Measurements from ENCODE around the gene CASP6. TPM values are rescaled to one million over a fixed set of nuclear protein-coding genes. Genes with fewer than 3 reads are reported as not detected.

CASP6 gene
- total RNA-seq, 1 experiment from 2014 or later = 8.1 TPM

DNA sequence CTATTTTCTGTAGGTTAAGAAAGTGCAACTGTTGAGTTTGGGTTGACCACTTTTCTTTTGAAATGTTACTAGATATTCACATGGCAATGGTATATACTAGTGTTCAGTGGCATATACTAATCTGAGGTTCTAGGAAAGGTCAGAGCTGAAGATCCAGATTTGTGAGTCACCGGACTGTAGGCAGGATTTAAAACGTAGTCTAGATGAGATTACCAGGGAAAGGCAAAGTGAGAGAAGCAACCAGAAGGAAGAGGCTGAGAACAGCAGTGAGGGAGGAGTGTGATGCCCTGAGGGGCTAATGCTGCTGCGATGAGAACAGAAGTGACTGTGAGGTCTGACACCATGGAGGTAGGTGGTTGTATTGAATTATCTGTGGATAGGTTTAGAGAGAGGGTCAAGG is 36.3 kb upstream of the CASP6 start:
- H3K27me3 Mint-ChIP-seq (ENCODE audit: insufficient read depth, unreplicated experiment) = no peaks in the 10 kb centered on the region
- no peaks in the 10 kb centered on the region for H3K9me3 Mint-ChIP-seq (ENCODE audit: unreplicated experiment)
- POLR2A ChIA-PET = no interaction called here
- no peaks in the 10 kb centered on the region for H3K36me3 Mint-ChIP-seq (ENCODE audit: insufficient read depth, unreplicated experiment)
- BruUV-seq (replicated peaks) = no TSS peak
- intact Hi-C loops (cut with micrococcal nuclease) = no loop called here
- peaks cover 5% of the 10 kb centered on the region for H3K4me1 Mint-ChIP-seq (ENCODE audit: insufficient read depth, unreplicated experiment)
- H3K27ac Mint-ChIP-seq (ENCODE audit: low read depth, unreplicated experiment) = no peak overlapping the region
- TF ChIP-seq, protein P1, sequence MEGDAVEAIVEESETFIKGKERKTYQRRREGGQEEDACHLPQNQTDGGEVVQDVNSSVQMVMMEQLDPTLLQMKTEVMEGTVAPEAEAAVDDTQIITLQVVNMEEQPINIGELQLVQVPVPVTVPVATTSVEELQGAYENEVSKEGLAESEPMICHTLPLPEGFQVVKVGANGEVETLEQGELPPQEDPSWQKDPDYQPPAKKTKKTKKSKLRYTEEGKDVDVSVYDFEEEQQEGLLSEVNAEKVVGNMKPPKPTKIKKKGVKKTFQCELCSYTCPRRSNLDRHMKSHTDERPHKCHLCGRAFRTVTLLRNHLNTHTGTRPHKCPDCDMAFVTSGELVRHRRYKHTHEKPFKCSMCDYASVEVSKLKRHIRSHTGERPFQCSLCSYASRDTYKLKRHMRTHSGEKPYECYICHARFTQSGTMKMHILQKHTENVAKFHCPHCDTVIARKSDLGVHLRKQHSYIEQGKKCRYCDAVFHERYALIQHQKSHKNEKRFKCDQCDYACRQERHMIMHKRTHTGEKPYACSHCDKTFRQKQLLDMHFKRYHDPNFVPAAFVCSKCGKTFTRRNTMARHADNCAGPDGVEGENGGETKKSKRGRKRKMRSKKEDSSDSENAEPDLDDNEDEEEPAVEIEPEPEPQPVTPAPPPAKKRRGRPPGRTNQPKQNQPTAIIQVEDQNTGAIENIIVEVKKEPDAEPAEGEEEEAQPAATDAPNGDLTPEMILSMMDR (IDR thresholded peaks at IDR 0.05; ENCODE audit: unreplicated experiment) = no peak
- CTCF ChIA-PET = no interaction called here
- H3K4me3 Mint-ChIP-seq (ENCODE audit: unreplicated experiment) = no peak overlapping the region
- DNase-seq (ENCODE audit: unreplicated experiment) = peak; percentile 1

DNA sequence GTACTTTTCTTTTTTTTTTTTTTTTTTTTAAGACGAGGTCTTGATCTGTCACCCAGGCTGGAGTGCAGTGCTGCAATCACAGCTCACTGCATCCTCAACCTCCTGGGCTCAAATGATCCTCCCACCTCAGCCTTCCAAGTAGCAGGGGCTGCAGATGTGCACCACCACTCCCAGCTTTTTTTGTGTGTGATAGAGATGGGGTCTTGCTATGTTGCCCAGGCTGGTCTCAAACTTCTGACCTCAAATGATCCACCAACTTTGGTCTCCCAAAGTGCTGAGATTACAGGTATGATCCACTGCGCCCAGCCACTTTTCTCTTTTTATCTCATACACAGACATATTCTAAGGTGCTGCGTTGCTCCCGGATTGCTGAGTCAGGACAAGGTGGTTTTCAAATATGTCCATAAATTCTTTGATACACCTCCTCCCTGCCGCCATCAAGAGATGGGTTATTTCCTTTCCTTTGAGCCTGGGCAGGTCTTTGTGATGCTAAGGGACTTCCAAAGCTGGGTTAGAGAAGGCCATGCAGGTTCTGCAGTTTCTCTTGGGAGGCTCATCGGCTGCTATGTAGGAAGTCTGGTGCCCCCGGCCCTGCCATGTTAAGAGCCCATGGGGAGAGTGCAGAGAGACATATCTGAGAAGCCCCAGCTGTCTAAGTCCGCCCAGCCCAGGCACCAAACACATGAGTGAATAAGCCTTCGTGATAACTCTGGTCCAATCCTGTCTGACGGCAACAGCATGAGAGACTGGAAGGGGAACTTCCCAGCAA is 35.0 kb upstream of the CASP6 start:
- Mint-ChIP-seq H3K36me3 (ENCODE audit: insufficient read depth, unreplicated experiment) (no peaks in the 10 kb centered on the region), H3K27ac (ENCODE audit: low read depth, unreplicated experiment) (no peak overlapping the region), H3K9me3 (ENCODE audit: unreplicated experiment) (no peaks in the 10 kb centered on the region), H3K4me1 (ENCODE audit: insufficient read depth, unreplicated experiment) (peaks cover 5% of the 10 kb centered on the region), H3K4me3 (ENCODE audit: unreplicated experiment) (no peak overlapping the region), H3K27me3 (ENCODE audit: insufficient read depth, unreplicated experiment) (no peaks in the 10 kb centered on the region)
- TF ChIP-seq, protein P1 (IDR thresholded peaks at IDR 0.05; ENCODE audit: unreplicated experiment) = no peak
- ChIA-PET POLR2A (no interaction called here), CTCF (interaction anchor here (0.7 kb wide), 1 partner anchor 771 kb away, joined by 3 read pairs; no protein-coding TSS in a partner anchor)
- intact Hi-C loops (cut with micrococcal nuclease) = no loop called here
- no peak for DNase-seq (ENCODE audit: unreplicated experiment)
- BruUV-seq (replicated peaks) = no TSS peak

DNA sequence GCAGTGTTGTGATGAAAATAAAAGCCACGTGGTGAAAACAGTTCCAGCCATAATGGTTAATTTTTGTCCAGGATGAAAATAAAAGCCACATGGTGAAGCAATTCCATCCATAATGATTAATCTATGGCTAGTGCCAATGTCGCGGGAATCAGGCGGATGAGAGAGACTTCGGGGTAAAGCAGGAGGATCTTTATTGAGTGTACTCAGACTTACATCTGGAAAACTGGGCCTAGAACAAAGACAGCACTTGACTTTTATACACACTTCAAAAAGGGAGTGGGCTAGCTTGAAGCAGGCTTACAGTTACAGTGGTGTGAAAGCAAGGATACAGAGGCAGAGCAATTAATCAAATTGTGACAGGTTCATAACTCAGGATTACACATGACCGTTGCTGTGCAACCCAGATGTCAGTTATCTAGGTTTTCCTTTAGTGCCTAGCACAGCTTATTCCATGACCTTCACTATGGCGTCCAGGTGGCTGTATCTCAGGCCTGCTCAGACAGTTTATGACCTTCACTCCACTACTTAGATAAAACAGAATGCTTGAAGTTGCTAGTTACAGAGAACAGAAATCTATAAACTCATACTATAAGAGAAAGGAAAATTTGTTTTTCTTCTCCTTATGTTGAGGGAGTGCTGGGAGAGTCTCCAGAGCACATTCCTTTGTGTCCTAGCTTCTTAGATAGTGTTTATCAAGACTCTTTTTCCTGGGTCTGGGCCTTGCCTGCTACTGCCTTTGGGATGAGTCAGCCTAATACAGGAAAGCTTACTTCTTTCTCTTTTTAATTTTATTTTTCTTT is 32.5 kb upstream of the CASP6 start:
- H3K9me3 Mint-ChIP-seq (ENCODE audit: unreplicated experiment) = no peaks in the 10 kb centered on the region
- TF ChIP-seq, protein P1 (IDR thresholded peaks at IDR 0.05; ENCODE audit: unreplicated experiment) = no peak
- peaks cover 5% of the 10 kb centered on the region for H3K4me1 Mint-ChIP-seq (ENCODE audit: insufficient read depth, unreplicated experiment)
- H3K27me3 Mint-ChIP-seq (ENCODE audit: insufficient read depth, unreplicated experiment) = no peaks in the 10 kb centered on the region
- no TSS peak for BruUV-seq (replicated peaks)
- H3K4me3 Mint-ChIP-seq (ENCODE audit: unreplicated experiment) = no peak overlapping the region
- no peaks in the 10 kb centered on the region for H3K36me3 Mint-ChIP-seq (ENCODE audit: insufficient read depth, unreplicated experiment)
- POLR2A ChIA-PET = no interaction called here
- no peak for DNase-seq (ENCODE audit: unreplicated experiment)
- CTCF ChIA-PET = no interaction called here
- intact Hi-C loops (cut with micrococcal nuclease) = no loop called here
- H3K27ac Mint-ChIP-seq (ENCODE audit: low read depth, unreplicated experiment) = no peak overlapping the region

DNA sequence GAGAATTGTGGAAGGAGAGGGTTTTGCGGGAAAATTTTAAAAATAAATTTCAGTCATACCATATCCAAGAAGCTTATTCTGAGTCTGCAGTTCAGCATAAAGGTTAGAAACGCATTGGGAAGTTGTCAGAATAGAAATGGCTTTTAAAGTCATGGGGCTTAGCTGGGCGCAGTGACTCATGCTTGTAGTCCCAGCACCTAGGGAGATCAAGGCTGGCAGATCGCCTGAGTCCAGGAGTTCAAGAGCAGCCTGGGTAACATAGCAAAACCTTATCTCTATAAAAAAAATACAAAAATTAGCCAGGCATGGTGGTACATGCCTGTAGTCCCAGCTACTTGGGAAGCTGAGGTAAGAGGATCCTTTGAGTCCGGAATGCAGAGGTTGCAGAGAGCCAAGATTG is 30.5 kb upstream of the CASP6 start:
- Mint-ChIP-seq H3K4me1 (ENCODE audit: insufficient read depth, unreplicated experiment) (no peaks in the 10 kb centered on the region), H3K9me3 (ENCODE audit: unreplicated experiment) (no peaks in the 10 kb centered on the region), H3K27me3 (ENCODE audit: insufficient read depth, unreplicated experiment) (no peaks in the 10 kb centered on the region), H3K4me3 (ENCODE audit: unreplicated experiment) (no peak overlapping the region), H3K27ac (ENCODE audit: low read depth, unreplicated experiment) (no peak overlapping the region), H3K36me3 (ENCODE audit: insufficient read depth, unreplicated experiment) (no peaks in the 10 kb centered on the region)
- TF ChIP-seq, protein P1 (IDR thresholded peaks at IDR 0.05; ENCODE audit: unreplicated experiment) = no peak
- BruUV-seq (replicated peaks) = no TSS peak
- POLR2A ChIA-PET = no interaction called here
- no peak for DNase-seq (ENCODE audit: unreplicated experiment)
- CTCF ChIA-PET = interaction anchor here (0.6 to 1.0 kb wide), 2 partner anchors 71 to 258 kb away, joined by 3 read pairs; no protein-coding TSS in a partner anchor
- intact Hi-C loops (cut with micrococcal nuclease) = no loop called here
